ENCODE measurements around the gene SOCS7. TPM values are rescaled to one million over a fixed set of nuclear protein-coding genes. Genes with fewer than 3 reads are reported as not detected.

SOCS7 gene
- total RNA-seq, 1 donor from 2014 or later = 17.8 TPM

- no peak overlapping the region for H3K27ac ChIP-seq
- H4K20me1 ChIP-seq (ENCODE audit: low read depth) = no peaks in the 10 kb centered on the region
- H3K9me3 ChIP-seq (ENCODE audit: low read depth) = no peaks in the 10 kb centered on the region
- H3F3A ChIP-seq (ENCODE audit: low read depth) = no peaks in the 10 kb centered on the region
- peaks cover 7% of the 10 kb centered on the region for H3K4me1 Mint-ChIP-seq
- no peak for DNase-seq (ENCODE audit: low spot score)
- H3K9ac ChIP-seq = no peak overlapping the region
- TF ChIP-seq CTCF (IDR thresholded peaks at IDR 0.05) (no peak), EZH2phosphoT487 (IDR thresholded peaks at IDR 0.05) (no peak)
- no peak overlapping the region for H3K4me2 ChIP-seq
- no peaks in the 10 kb centered on the region for H3K36me3 ChIP-seq
- H3K36me3 Mint-ChIP-seq = no peaks in the 10 kb centered on the region
- H3K27ac Mint-ChIP-seq = no peak overlapping the region
- H3K4me3 ChIP-seq = no peak overlapping the region
- H3K27me3 ChIP-seq = no peaks in the 10 kb centered on the region
- no peaks in the 10 kb centered on the region for H3K79me2 ChIP-seq (ENCODE audit: low read depth)
- peaks cover 9% of the 10 kb centered on the region for H3K27me3 Mint-ChIP-seq (ENCODE audit: insufficient read depth, low read depth)
- H3K4me3 Mint-ChIP-seq = no peak overlapping the region
- H3K4me1 ChIP-seq = peaks cover 6% of the 10 kb centered on the region
- H2AFZ ChIP-seq (replicated peaks) = no peak overlapping the region
- H3K9me3 Mint-ChIP-seq = no peaks in the 10 kb centered on the region
Observed at GRCh38 chr17:38332735-38333134, 18.9 kb upstream of the SOCS7 start.

- no peaks in the 10 kb centered on the region for H3K36me3 ChIP-seq
- no peaks in the 10 kb centered on the region for H3K27me3 ChIP-seq
- no peaks in the 10 kb centered on the region for H3K36me3 Mint-ChIP-seq
- H3F3A ChIP-seq (ENCODE audit: low read depth) = no peaks in the 10 kb centered on the region
- H3K27ac Mint-ChIP-seq = peak overlapping the region; percentile 93
- H3K9me3 ChIP-seq (ENCODE audit: low read depth) = no peaks in the 10 kb centered on the region
- TF ChIP-seq CTCF (IDR thresholded peaks at IDR 0.05) (no peak), EZH2phosphoT487 (IDR thresholded peaks at IDR 0.05) (no peak), EZH2 (IDR thresholded peaks at IDR 0.05) (no peak)
- H3K4me3 ChIP-seq = no peak overlapping the region
- peaks cover 7% of the 10 kb centered on the region for H3K4me1 Mint-ChIP-seq
- no peak overlapping the region for H3K27ac ChIP-seq
- H2AFZ ChIP-seq (replicated peaks) = no peak overlapping the region
- no peak overlapping the region for H3K4me3 Mint-ChIP-seq
- H3K27me3 Mint-ChIP-seq (ENCODE audit: insufficient read depth, low read depth) = peaks cover 8% of the 10 kb centered on the region
- H3K79me2 ChIP-seq (ENCODE audit: low read depth) = no peaks in the 10 kb centered on the region
- H3K9me3 Mint-ChIP-seq = no peaks in the 10 kb centered on the region
- no peak overlapping the region for H3K9ac ChIP-seq
- H3K4me1 ChIP-seq = peaks cover 6% of the 10 kb centered on the region
- peak; percentile 83 for DNase-seq (ENCODE audit: low spot score)
- H4K20me1 ChIP-seq (ENCODE audit: low read depth) = no peaks in the 10 kb centered on the region
- no peak overlapping the region for H3K4me2 ChIP-seq
Observed at GRCh38 chr17:38333635-38334295, 17.9 kb upstream of the SOCS7 start.

- Histone ChIP-seq H3K4me3 (no peak overlapping the region), H3K4me1 (peaks cover 5% of the 10 kb centered on the region), H3K79me2 (ENCODE audit: low read depth) (no peaks in the 10 kb centered on the region), H2AFZ (replicated peaks) (no peak overlapping the region), H3K27ac (no peak overlapping the region), H3K9me3 (ENCODE audit: low read depth) (no peaks in the 10 kb centered on the region), H3K27me3 (no peaks in the 10 kb centered on the region), H3K9ac (no peak overlapping the region), H4K20me1 (ENCODE audit: low read depth) (no peaks in the 10 kb centered on the region), H3K36me3 (no peaks in the 10 kb centered on the region), H3K4me2 (no peak overlapping the region), H3F3A (ENCODE audit: low read depth) (no peaks in the 10 kb centered on the region)
- H3K27me3 Mint-ChIP-seq (ENCODE audit: insufficient read depth, low read depth) = peaks cover 8% of the 10 kb centered on the region
- no peak overlapping the region for H3K4me3 Mint-ChIP-seq
- H3K27ac Mint-ChIP-seq = no peak overlapping the region
- no peaks in the 10 kb centered on the region for H3K9me3 Mint-ChIP-seq
- H3K36me3 Mint-ChIP-seq = no peaks in the 10 kb centered on the region
- TF ChIP-seq EZH2phosphoT487 (IDR thresholded peaks at IDR 0.05) (no peak), EZH2 (IDR thresholded peaks at IDR 0.05) (no peak), CTCF (IDR thresholded peaks at IDR 0.05) (no peak)
- H3K4me1 Mint-ChIP-seq = peaks cover 6% of the 10 kb centered on the region
- no peak for DNase-seq (ENCODE audit: low spot score)
Observed at GRCh38 chr17:38334480-38335364, 16.9 kb upstream of the SOCS7 start.

All from neural progenitor cell (in vitro differentiated cells).